Gastrocnemius medialis (tissue), 4 donors: ENCODE data around the gene RUSF1.

Experiments
- POLR2A ChIP-seq, 2 donors: fragments of 450-650 bp; IDR thresholded peaks; one replicate each; pipeline ENCODE4 v1.6.1; 2017; ENCODE audit warnings: antibody characterized with exemption in 2 of 2, mild to moderate bottlenecking in 2 of 2, moderate library complexity in 2 of 2
- TF ChIP-seq, protein P1 (sequence below), 5 experiments: fragments of 450-650 bp in 3 of 5; fragments of 200-600 bp in 2 of 5; sonication (generic) in 2 of 5; IDR thresholded peaks in 4 of 5; conservative IDR thresholded peaks in 1 of 5; 1 replicate in 4 of 5; 2 replicates in 1 of 5; pipeline ENCODE4 v1.5.1; 2016 to 2019; ENCODE audit warnings: antibody characterized with exemption in 5 of 5, mild to moderate bottlenecking in 3 of 5, moderate library complexity in 3 of 5

DNA sequence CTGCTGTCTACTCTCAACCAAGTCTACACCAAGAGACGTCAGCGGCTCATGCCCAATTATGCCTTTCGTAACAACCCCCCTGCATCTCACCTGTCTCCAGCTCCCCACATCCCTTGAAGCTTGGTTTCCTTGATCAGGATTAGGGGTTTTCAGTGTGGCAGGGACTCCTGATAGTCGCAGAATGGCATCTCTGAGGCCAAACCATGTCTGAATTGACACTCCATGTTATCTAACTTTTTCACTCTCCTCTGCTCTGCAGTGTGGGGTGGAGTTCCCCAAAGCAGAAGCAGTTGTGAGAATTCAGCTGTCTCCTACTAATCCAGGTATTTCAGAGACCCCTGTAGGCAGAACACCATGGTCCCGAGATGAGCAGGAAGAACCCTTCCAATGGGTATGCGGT lies 13.9 kb upstream of the RUSF1 start:
- TF ChIP-seq, protein P1, sequence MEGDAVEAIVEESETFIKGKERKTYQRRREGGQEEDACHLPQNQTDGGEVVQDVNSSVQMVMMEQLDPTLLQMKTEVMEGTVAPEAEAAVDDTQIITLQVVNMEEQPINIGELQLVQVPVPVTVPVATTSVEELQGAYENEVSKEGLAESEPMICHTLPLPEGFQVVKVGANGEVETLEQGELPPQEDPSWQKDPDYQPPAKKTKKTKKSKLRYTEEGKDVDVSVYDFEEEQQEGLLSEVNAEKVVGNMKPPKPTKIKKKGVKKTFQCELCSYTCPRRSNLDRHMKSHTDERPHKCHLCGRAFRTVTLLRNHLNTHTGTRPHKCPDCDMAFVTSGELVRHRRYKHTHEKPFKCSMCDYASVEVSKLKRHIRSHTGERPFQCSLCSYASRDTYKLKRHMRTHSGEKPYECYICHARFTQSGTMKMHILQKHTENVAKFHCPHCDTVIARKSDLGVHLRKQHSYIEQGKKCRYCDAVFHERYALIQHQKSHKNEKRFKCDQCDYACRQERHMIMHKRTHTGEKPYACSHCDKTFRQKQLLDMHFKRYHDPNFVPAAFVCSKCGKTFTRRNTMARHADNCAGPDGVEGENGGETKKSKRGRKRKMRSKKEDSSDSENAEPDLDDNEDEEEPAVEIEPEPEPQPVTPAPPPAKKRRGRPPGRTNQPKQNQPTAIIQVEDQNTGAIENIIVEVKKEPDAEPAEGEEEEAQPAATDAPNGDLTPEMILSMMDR (IDR thresholded peaks at IDR 0.05 in 4 of 5, conservative IDR thresholded peaks at IDR 0.05 in 1 of 5), result no peak
- no peak for TF ChIP-seq POLR2A (IDR thresholded peaks at IDR 0.05)
